ENCODE measurements around the gene IKZF1.

Gene IKZF1

GRCh38 chr7:50413561-50413960 is 109.0 kb downstream of the IKZF1 start:
- H3K9me3 ChIP-seq (ENCODE audit: low read length): no peaks in the 10 kb centered on the region
- H3K4me1 ChIP-seq (ENCODE audit: insufficient read depth, low read length): no peaks in the 10 kb centered on the region
- no peak overlapping the region for H3K4me3 ChIP-seq (ENCODE audit: low read depth in 1 of 2, low read length in 2 of 2)
- no peaks in the 10 kb centered on the region for H3K36me3 ChIP-seq (ENCODE audit: insufficient read depth, low read length)
- no peaks in the 10 kb centered on the region for H3K27me3 ChIP-seq (ENCODE audit: control insufficient read depth in 1 of 2, insufficient read depth in 2 of 2, low read length in 2 of 2)
- no peak overlapping the region for H3K27ac ChIP-seq (ENCODE audit: low read depth, low read length)
- no peak overlapping the region for H3K9ac ChIP-seq (ENCODE audit: low read length)

- H3K9ac ChIP-seq (ENCODE audit: low read length): no peak overlapping the region
- H3K27ac ChIP-seq (ENCODE audit: low read depth, low read length): no peak overlapping the region
- H3K27me3 ChIP-seq (ENCODE audit: control insufficient read depth in 1 of 2, insufficient read depth in 2 of 2, low read length in 2 of 2): no peaks in the 10 kb centered on the region
- no peak overlapping the region for H3K4me3 ChIP-seq (ENCODE audit: low read depth in 1 of 2, low read length in 2 of 2)
- H3K4me1 ChIP-seq (ENCODE audit: insufficient read depth, low read length): no peaks in the 10 kb centered on the region
- H3K36me3 ChIP-seq (ENCODE audit: insufficient read depth, low read length): no peaks in the 10 kb centered on the region
- H3K9me3 ChIP-seq (ENCODE audit: low read length): no peaks in the 10 kb centered on the region
Measured at GRCh38 chr7:50415844-50416364, 111.4 kb downstream of the IKZF1 start.

GRCh38 chr7:50416527-50417182 is 112.1 kb downstream of the IKZF1 start:
- no peaks in the 10 kb centered on the region for H3K4me1 ChIP-seq (ENCODE audit: insufficient read depth, low read length)
- H3K36me3 ChIP-seq (ENCODE audit: insufficient read depth, low read length): no peaks in the 10 kb centered on the region
- no peak overlapping the region for H3K4me3 ChIP-seq (ENCODE audit: low read depth in 1 of 2, low read length in 2 of 2)
- H3K27ac ChIP-seq (ENCODE audit: low read depth, low read length): no peak overlapping the region
- H3K9me3 ChIP-seq (ENCODE audit: low read length): no peaks in the 10 kb centered on the region
- H3K9ac ChIP-seq (ENCODE audit: low read length): no peak overlapping the region
- H3K27me3 ChIP-seq (ENCODE audit: control insufficient read depth in 1 of 2, insufficient read depth in 2 of 2, low read length in 2 of 2): no peaks in the 10 kb centered on the region

GRCh38 chr7:50418086-50418515 is 113.6 kb downstream of the IKZF1 start:
- no peak overlapping the region for H3K4me3 ChIP-seq (ENCODE audit: low read depth in 1 of 2, low read length in 2 of 2)
- no peaks in the 10 kb centered on the region for H3K9me3 ChIP-seq (ENCODE audit: low read length)
- H3K27me3 ChIP-seq (ENCODE audit: control insufficient read depth in 1 of 2, insufficient read depth in 2 of 2, low read length in 2 of 2): no peaks in the 10 kb centered on the region
- H3K4me1 ChIP-seq (ENCODE audit: insufficient read depth, low read length): no peaks in the 10 kb centered on the region
- no peaks in the 10 kb centered on the region for H3K36me3 ChIP-seq (ENCODE audit: insufficient read depth, low read length)
- no peak overlapping the region for H3K9ac ChIP-seq (ENCODE audit: low read length)
- H3K27ac ChIP-seq (ENCODE audit: low read depth, low read length): no peak overlapping the region

- H3K9me3 ChIP-seq (ENCODE audit: low read length): no peaks in the 10 kb centered on the region
- no peak overlapping the region for H3K27ac ChIP-seq (ENCODE audit: low read depth, low read length)
- no peaks in the 10 kb centered on the region for H3K27me3 ChIP-seq (ENCODE audit: control insufficient read depth in 1 of 2, insufficient read depth in 2 of 2, low read length in 2 of 2)
- no peaks in the 10 kb centered on the region for H3K36me3 ChIP-seq (ENCODE audit: insufficient read depth, low read length)
- no peak overlapping the region for H3K4me3 ChIP-seq (ENCODE audit: low read depth in 1 of 2, low read length in 2 of 2)
- H3K4me1 ChIP-seq (ENCODE audit: insufficient read depth, low read length): no peaks in the 10 kb centered on the region
- H3K9ac ChIP-seq (ENCODE audit: low read length): no peak overlapping the region
Measured at GRCh38 chr7:50418526-50419290, 114.2 kb downstream of the IKZF1 start.

DNA sequence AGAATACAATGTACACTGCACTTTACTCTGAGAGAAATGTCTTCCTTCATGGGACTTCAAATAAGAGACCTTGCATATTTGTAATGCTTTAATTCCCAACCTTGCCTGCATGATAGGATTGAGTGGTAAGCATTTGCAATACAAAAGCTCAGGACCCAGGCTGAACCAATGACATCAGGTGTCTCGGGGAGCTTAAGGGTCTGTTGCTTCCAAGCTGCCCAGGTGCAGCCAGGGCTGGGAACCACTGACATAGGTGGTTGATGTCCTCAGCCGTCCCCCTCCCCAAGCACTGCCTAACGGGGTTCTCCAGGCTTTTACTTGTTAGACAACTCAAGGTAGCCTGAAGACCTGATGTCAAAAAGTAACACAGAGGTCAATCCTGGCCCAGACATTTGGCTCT is 116.5 kb downstream of the IKZF1 start:
- Histone ChIP-seq H3K9ac (ENCODE audit: low read length) (no peak overlapping the region), H3K4me1 (ENCODE audit: insufficient read depth, low read length) (no peaks in the 10 kb centered on the region), H3K27ac (ENCODE audit: low read depth, low read length) (no peak overlapping the region), H3K9me3 (ENCODE audit: low read length) (no peaks in the 10 kb centered on the region), H3K27me3 (ENCODE audit: control insufficient read depth in 1 of 2, insufficient read depth in 2 of 2, low read length in 2 of 2) (no peaks in the 10 kb centered on the region), H3K4me3 (ENCODE audit: low read depth in 1 of 2, low read length in 2 of 2) (no peak overlapping the region), H3K36me3 (ENCODE audit: insufficient read depth, low read length) (no peaks in the 10 kb centered on the region)

- H3K4me3 ChIP-seq (ENCODE audit: low read depth in 1 of 2, low read length in 2 of 2): no peak overlapping the region
- no peak overlapping the region for H3K9ac ChIP-seq (ENCODE audit: low read length)
- H3K27me3 ChIP-seq (ENCODE audit: control insufficient read depth in 1 of 2, insufficient read depth in 2 of 2, low read length in 2 of 2): no peaks in the 10 kb centered on the region
- no peak overlapping the region for H3K27ac ChIP-seq (ENCODE audit: low read depth, low read length)
- H3K36me3 ChIP-seq (ENCODE audit: insufficient read depth, low read length): no peaks in the 10 kb centered on the region
- H3K9me3 ChIP-seq (ENCODE audit: low read length): no peaks in the 10 kb centered on the region
- no peaks in the 10 kb centered on the region for H3K4me1 ChIP-seq (ENCODE audit: insufficient read depth, low read length)
Measured at GRCh38 chr7:50422858-50423257, 118.3 kb downstream of the IKZF1 start.

DNA sequence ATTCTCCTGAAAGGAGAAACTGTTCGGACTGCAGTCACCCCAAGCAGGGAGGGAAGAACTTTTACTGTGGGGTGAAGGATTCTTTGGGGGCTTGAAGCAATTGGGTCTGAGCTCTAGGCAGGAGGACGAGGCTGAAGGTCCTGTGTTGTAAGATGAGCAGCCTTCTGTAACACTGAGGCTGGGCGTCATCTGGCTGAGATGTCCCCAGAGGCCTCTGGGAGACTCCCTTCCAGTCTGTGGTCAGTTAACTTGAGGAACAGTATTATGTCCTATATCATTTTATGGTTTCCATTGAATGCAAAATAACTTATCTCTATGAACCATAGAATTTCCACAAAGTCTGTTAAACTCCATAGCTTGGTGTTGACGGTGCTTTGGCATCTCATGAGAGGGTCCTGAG is 119.3 kb downstream of the IKZF1 start:
- H3K27me3 ChIP-seq (ENCODE audit: control insufficient read depth in 1 of 2, insufficient read depth in 2 of 2, low read length in 2 of 2): no peaks in the 10 kb centered on the region
- no peaks in the 10 kb centered on the region for H3K4me1 ChIP-seq (ENCODE audit: insufficient read depth, low read length)
- no peaks in the 10 kb centered on the region for H3K36me3 ChIP-seq (ENCODE audit: insufficient read depth, low read length)
- no peak overlapping the region for H3K4me3 ChIP-seq (ENCODE audit: low read depth in 1 of 2, low read length in 2 of 2)
- H3K9ac ChIP-seq (ENCODE audit: low read length): no peak overlapping the region
- H3K27ac ChIP-seq (ENCODE audit: low read depth, low read length): no peak overlapping the region
- H3K9me3 ChIP-seq (ENCODE audit: low read length): no peaks in the 10 kb centered on the region

GRCh38 chr7:50425318-50425717 is 120.8 kb downstream of the IKZF1 start:
- no peaks in the 10 kb centered on the region for H3K4me1 ChIP-seq (ENCODE audit: insufficient read depth, low read length)
- no peak overlapping the region for H3K4me3 ChIP-seq (ENCODE audit: low read depth in 1 of 2, low read length in 2 of 2)
- H3K9me3 ChIP-seq (ENCODE audit: low read length): no peaks in the 10 kb centered on the region
- H3K27ac ChIP-seq (ENCODE audit: low read depth, low read length): no peak overlapping the region
- H3K27me3 ChIP-seq (ENCODE audit: control insufficient read depth in 1 of 2, insufficient read depth in 2 of 2, low read length in 2 of 2): no peaks in the 10 kb centered on the region
- H3K9ac ChIP-seq (ENCODE audit: low read length): no peak overlapping the region
- no peaks in the 10 kb centered on the region for H3K36me3 ChIP-seq (ENCODE audit: insufficient read depth, low read length)

GRCh38 chr7:50426280-50427045 is 121.9 kb downstream of the IKZF1 start:
- no peaks in the 10 kb centered on the region for H3K9me3 ChIP-seq (ENCODE audit: low read length)
- no peaks in the 10 kb centered on the region for H3K27me3 ChIP-seq (ENCODE audit: control insufficient read depth in 1 of 2, insufficient read depth in 2 of 2, low read length in 2 of 2)
- no peak overlapping the region for H3K4me3 ChIP-seq (ENCODE audit: low read depth in 1 of 2, low read length in 2 of 2)
- H3K36me3 ChIP-seq (ENCODE audit: insufficient read depth, low read length): no peaks in the 10 kb centered on the region
- H3K27ac ChIP-seq (ENCODE audit: low read depth, low read length): no peak overlapping the region
- H3K9ac ChIP-seq (ENCODE audit: low read length): no peak overlapping the region
- H3K4me1 ChIP-seq (ENCODE audit: insufficient read depth, low read length): no peaks in the 10 kb centered on the region

GRCh38 chr7:50427518-50427917 is 123.0 kb downstream of the IKZF1 start:
- H3K27ac ChIP-seq (ENCODE audit: low read depth, low read length): no peak overlapping the region

More at GRCh38 chr7:50427518-50427917, 123.0 kb downstream of the IKZF1 start:
- Histone ChIP-seq H3K4me3 (ENCODE audit: low read depth in 1 of 2, low read length in 2 of 2) (no peak overlapping the region), H3K9me3 (ENCODE audit: low read length) (no peaks in the 10 kb centered on the region), H3K4me1 (ENCODE audit: insufficient read depth, low read length) (no peaks in the 10 kb centered on the region), H3K27me3 (ENCODE audit: control insufficient read depth in 1 of 2, insufficient read depth in 2 of 2, low read length in 2 of 2) (no peaks in the 10 kb centered on the region), H3K36me3 (ENCODE audit: insufficient read depth, low read length) (no peaks in the 10 kb centered on the region), H3K9ac (ENCODE audit: low read length) (no peak overlapping the region)
